NCI-H2171 treated with DMSO at 0.1 percent for 48 hours (cell line): ENCODE measurements around the gene PLEKHH1.

Source experiments
- DNase-seq: peaks from one replicate; lab custom pipeline; 2025; lab: John Stamatoyannopoulos, UW

The PLEKHH1 gene

GRCh38 chr14:67567654-67568053 is 34.6 kb downstream of the PLEKHH1 start:
- no peak for DNase-seq

- peak; percentile 38 for DNase-seq
Observed at GRCh38 chr14:67569011-67569650, 36.0 kb downstream of the PLEKHH1 start.

- DNase-seq: peak; percentile 38
Observed at GRCh38 chr14:67569651-67570290, 36.7 kb downstream of the PLEKHH1 start.

GRCh38 chr14:67570453-67570852 is 37.4 kb downstream of the PLEKHH1 start:
- DNase-seq: no peak

- peak; percentile 52 for DNase-seq
Observed at GRCh38 chr14:67571275-67571990, 38.3 kb downstream of the PLEKHH1 start.

- no peak for DNase-seq
Observed at GRCh38 chr14:67571991-67572323, 38.9 kb downstream of the PLEKHH1 start.

- DNase-seq: no peak
Observed at GRCh38 chr14:67572608-67573007, 39.5 kb downstream of the PLEKHH1 start.

- DNase-seq: no peak
Observed at GRCh38 chr14:67573228-67574010, 40.3 kb downstream of the PLEKHH1 start.

- DNase-seq: no peak
Observed at GRCh38 chr14:67574156-67574555, 41.1 kb downstream of the PLEKHH1 start.

- DNase-seq: no peak
Observed at GRCh38 chr14:67574806-67575205, 41.7 kb downstream of the PLEKHH1 start.

GRCh38 chr14:67575684-67576083 is 42.6 kb downstream of the PLEKHH1 start:
- no peak for DNase-seq

- DNase-seq: no peak
Observed at GRCh38 chr14:67576216-67576955, 43.3 kb downstream of the PLEKHH1 start.

GRCh38 chr14:67577181-67577808 is 44.2 kb downstream of the PLEKHH1 start:
- no peak for DNase-seq

- DNase-seq: peak; percentile 8
Observed at GRCh38 chr14:67577909-67578749, 45.0 kb downstream of the PLEKHH1 start.

- no peak for DNase-seq
Observed at GRCh38 chr14:67579040-67579439, 46.0 kb downstream of the PLEKHH1 start.

GRCh38 chr14:67579636-67580035 is 46.5 kb downstream of the PLEKHH1 start:
- no peak for DNase-seq

GRCh38 chr14:67580336-67581171 is 47.5 kb downstream of the PLEKHH1 start:
- no peak for DNase-seq

GRCh38 chr14:67581643-67582042 is 48.6 kb downstream of the PLEKHH1 start:
- no peak for DNase-seq

- no peak for DNase-seq
Observed at GRCh38 chr14:67582061-67582460, 49.0 kb downstream of the PLEKHH1 start.
